ENCODE measurements around the gene NUP93. TPM values are rescaled to one million over a fixed set of nuclear protein-coding genes. Genes with fewer than 3 reads are reported as not detected.
"Not testable (repeated sequence)": the region's sequence is repeated elsewhere in the genome, so short reads cannot be mapped to it uniquely, and the experiment has no call there.

NUP93 gene
- total and polyA plus RNA-seq, 4 donors: 27.4 to 59.9 (median 51.2) TPM

DNA sequence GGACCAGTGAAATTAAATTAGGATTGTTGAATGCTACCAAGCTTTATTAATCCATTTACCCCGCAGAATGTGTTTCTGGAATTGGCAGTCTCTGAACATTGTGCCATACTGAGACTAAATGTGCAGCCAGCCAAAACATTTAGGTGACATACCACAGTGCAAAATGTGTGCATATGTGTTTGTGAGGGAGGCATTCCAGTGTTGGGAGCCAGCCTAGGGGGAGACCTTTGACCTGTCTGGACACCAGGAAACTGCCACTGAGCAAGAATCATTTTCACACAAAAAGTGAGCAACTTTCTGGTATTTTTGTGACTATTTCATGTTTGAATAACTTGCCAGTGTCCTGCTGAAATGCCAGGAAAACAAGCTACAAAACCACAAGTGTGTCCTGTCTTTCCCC, 70.4 kb downstream of the NUP93 start:
- no peaks in the 10 kb centered on the region for H3K9me3 ChIP-seq (ENCODE audit: control insufficient read depth in 4 of 4, insufficient read depth in 3 of 4, low read length in 3 of 4)
- H3K4me3 ChIP-seq: no peak overlapping the region
- no peaks in the 10 kb centered on the region for H3K4me1 ChIP-seq (ENCODE audit: control insufficient read depth in 5 of 5, insufficient read depth in 5 of 5, low read length in 5 of 5)
- DNase-seq (no peak), ATAC-seq (ENCODE audit: insufficient read depth, low FRiP score) (no peak)
- TF ChIP-seq, protein P1, sequence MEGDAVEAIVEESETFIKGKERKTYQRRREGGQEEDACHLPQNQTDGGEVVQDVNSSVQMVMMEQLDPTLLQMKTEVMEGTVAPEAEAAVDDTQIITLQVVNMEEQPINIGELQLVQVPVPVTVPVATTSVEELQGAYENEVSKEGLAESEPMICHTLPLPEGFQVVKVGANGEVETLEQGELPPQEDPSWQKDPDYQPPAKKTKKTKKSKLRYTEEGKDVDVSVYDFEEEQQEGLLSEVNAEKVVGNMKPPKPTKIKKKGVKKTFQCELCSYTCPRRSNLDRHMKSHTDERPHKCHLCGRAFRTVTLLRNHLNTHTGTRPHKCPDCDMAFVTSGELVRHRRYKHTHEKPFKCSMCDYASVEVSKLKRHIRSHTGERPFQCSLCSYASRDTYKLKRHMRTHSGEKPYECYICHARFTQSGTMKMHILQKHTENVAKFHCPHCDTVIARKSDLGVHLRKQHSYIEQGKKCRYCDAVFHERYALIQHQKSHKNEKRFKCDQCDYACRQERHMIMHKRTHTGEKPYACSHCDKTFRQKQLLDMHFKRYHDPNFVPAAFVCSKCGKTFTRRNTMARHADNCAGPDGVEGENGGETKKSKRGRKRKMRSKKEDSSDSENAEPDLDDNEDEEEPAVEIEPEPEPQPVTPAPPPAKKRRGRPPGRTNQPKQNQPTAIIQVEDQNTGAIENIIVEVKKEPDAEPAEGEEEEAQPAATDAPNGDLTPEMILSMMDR (IDR thresholded peaks at IDR 0.05; ENCODE audit: control extremely low read depth, extremely low read depth): no peak
- H3K9ac ChIP-seq (ENCODE audit: insufficient read depth in 1 of 2, low read length in 2 of 2): no peak overlapping the region
- H3K27me3 ChIP-seq (ENCODE audit: control insufficient read depth in 3 of 3, insufficient read depth in 3 of 3, low read length in 2 of 3): no peaks in the 10 kb centered on the region
- no peak overlapping the region for H3K27ac ChIP-seq (ENCODE audit: low read depth in 1 of 2, low read length in 1 of 2)
- peaks cover 0 to 5% (median under 1%) of the 10 kb centered on the region in 4 donors for H3K36me3 ChIP-seq (ENCODE audit: control insufficient read depth in 4 of 4, insufficient read depth in 4 of 4, low read length in 4 of 4)
- WGBS, 2 donors: 96 to 97% methylated on average over 1 of the region's 1 CpG

DNA sequence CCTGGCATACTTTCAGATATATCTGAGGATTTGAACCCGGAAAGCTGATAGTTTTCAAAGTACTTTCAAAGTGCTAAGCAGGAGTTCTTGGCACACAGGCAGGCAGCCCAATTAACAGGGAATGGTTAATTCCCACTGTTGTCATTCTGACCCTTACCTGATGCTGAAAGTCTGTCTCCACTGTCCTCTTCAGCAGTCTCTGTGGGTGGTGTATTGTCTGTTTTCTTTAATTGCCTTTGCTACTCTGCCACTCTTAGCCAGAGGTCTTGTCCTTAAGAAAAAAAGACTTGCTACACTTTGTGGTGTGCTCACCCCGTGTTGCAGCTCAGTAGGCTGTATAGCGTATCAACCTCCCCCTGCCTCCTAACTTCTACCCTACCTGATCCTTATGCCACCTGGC, 71.8 kb downstream of the NUP93 start:
- Histone ChIP-seq H3K27ac (ENCODE audit: low read depth in 1 of 2, low read length in 1 of 2) (no peak overlapping the region), H3K9ac (ENCODE audit: insufficient read depth in 1 of 2, low read length in 2 of 2) (no peak overlapping the region), H3K27me3 (ENCODE audit: control insufficient read depth in 3 of 3, insufficient read depth in 3 of 3, low read length in 2 of 3) (no peaks in the 10 kb centered on the region), H3K4me1 (ENCODE audit: control insufficient read depth in 5 of 5, insufficient read depth in 5 of 5, low read length in 5 of 5) (no peaks in the 10 kb centered on the region), H3K36me3 (ENCODE audit: control insufficient read depth in 4 of 4, insufficient read depth in 4 of 4, low read length in 4 of 4) (peaks cover 0 to 14% (median 4%) of the 10 kb centered on the region in 4 donors), H3K4me3 (no peak overlapping the region), H3K9me3 (ENCODE audit: control insufficient read depth in 4 of 4, insufficient read depth in 3 of 4, low read length in 3 of 4) (no peaks in the 10 kb centered on the region)
- no peak for DNase-seq
- 85 to 92% methylated on average over 3 of the region's 3 CpGs for WGBS, 2 donors
- no peak for ATAC-seq (ENCODE audit: insufficient read depth, low FRiP score)
- TF ChIP-seq, protein P1 (IDR thresholded peaks at IDR 0.05; ENCODE audit: control extremely low read depth, extremely low read depth): no peak

DNA sequence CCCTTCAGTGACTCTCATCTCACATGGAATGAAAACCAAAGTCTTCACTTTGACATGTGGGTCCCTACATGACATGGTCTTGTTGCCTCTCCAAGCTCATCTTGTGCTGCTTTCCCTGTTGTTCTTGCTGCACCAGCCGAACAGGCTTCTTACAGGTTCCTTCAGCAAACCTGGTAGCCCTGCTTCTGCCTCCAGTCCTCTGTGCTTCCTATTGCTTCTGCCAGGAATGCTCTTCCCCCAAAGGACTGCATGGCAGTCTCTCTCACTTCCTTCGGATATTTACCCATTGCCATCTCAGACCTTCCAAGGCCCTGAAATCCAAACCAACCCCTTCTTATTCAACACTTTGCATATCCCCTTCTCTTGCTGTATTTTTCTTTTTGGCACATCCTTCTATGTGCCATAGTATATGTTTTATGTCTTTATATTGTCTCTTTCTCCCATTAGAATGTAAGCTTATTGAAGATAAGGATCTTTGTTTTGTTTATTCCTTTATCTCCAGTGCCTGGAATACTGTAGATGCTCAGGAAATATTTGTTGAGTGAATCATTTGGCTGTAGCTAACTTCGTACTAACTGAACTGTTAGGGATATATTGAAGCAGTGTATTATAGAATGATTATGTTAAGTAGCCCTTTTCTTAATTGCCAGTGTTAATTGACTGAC, 77.2 kb downstream of the NUP93 start:
- H3K36me3 ChIP-seq (ENCODE audit: control insufficient read depth in 4 of 4, insufficient read depth in 4 of 4, low read length in 4 of 4): peaks cover 0 to 14% (median 8%) of the 10 kb centered on the region in 4 donors
- no peak for ATAC-seq (ENCODE audit: insufficient read depth, low FRiP score)
- no peaks in the 10 kb centered on the region for H3K27me3 ChIP-seq (ENCODE audit: control insufficient read depth in 3 of 3, insufficient read depth in 3 of 3, low read length in 2 of 3)
- H3K4me3 ChIP-seq: no peak overlapping the region
- H3K9ac ChIP-seq (ENCODE audit: insufficient read depth in 1 of 2, low read length in 2 of 2): no peak overlapping the region
- 75 to 76% methylated on average over 3 of the region's 3 CpGs for WGBS, 2 donors
- no peaks in the 10 kb centered on the region for H3K9me3 ChIP-seq (ENCODE audit: control insufficient read depth in 4 of 4, insufficient read depth in 3 of 4, low read length in 3 of 4)
- no peak for DNase-seq
- TF ChIP-seq, protein P1 (IDR thresholded peaks at IDR 0.05; ENCODE audit: control extremely low read depth, extremely low read depth): no peak
- peak overlapping the region in 1 of 2 donors; percentile 66 for H3K27ac ChIP-seq (ENCODE audit: low read depth in 1 of 2, low read length in 1 of 2)
- no peaks in the 10 kb centered on the region for H3K4me1 ChIP-seq (ENCODE audit: control insufficient read depth in 5 of 5, insufficient read depth in 5 of 5, low read length in 5 of 5)

DNA sequence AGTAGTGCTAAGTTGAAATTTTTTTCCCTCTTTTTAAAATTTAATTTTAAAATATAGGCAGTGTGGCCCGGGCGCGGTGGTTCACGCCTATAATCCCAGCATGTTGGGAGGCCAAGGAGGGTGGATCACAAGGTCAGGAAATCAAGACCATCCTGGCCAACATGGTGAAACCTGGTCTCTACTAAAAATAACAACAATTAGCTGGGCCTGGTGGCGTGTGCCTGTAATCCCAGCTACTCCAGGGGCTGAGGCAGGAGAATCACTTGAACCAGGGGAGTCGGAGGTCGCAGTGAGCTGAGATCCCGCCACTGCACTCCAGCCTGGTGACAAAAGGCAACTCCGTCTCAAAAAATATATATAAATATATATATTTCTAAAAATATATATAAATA, 77.7 kb downstream of the NUP93 start:
- H3K9ac ChIP-seq (ENCODE audit: insufficient read depth in 1 of 2, low read length in 2 of 2); DNase-seq; H3K27me3 ChIP-seq (ENCODE audit: control insufficient read depth in 3 of 3, insufficient read depth in 3 of 3, low read length in 2 of 3); H3K4me3 ChIP-seq; H3K27ac ChIP-seq (ENCODE audit: low read depth in 1 of 2, low read length in 1 of 2); H3K4me1 ChIP-seq (ENCODE audit: control insufficient read depth in 5 of 5, insufficient read depth in 5 of 5, low read length in 5 of 5); H3K9me3 ChIP-seq (ENCODE audit: control insufficient read depth in 4 of 4, insufficient read depth in 3 of 4, low read length in 3 of 4); ATAC-seq (ENCODE audit: insufficient read depth, low FRiP score): not testable (repeated sequence)
- H3K36me3 ChIP-seq (ENCODE audit: control insufficient read depth in 4 of 4, insufficient read depth in 4 of 4, low read length in 4 of 4): peaks cover 0 to 14% (median 8%) of the 10 kb centered on the region in 4 donors
- WGBS, 2 donors: 82 to 93% methylated on average over 9 of the region's 9 CpGs
